GM12865 (cell line): ENCODE measurements around the gene UGT1A9.

Experiments used
- DNase-seq: peaks from one replicate; pipeline ENCODE4 v3.0.0; 2010; ENCODE audit warnings: low read depth
- H3K4me3 ChIP-seq: 2 replicates; pipeline ENCODE4 v1.5.1; 2011; ENCODE audit warnings: mild to moderate bottlenecking, low read depth, low read length, control low read depth
- TF ChIP-seq, protein P1 (sequence below): IDR thresholded peaks from 2 replicates; pipeline ENCODE4 v1.5.1; 2011; ENCODE audit warnings: low read length, control low read depth, low read depth, inconsistent platforms; ENCODE audit not compliant: insufficient read depth; ENCODE audit errors: missing control alignments

The UGT1A9 gene

DNA sequence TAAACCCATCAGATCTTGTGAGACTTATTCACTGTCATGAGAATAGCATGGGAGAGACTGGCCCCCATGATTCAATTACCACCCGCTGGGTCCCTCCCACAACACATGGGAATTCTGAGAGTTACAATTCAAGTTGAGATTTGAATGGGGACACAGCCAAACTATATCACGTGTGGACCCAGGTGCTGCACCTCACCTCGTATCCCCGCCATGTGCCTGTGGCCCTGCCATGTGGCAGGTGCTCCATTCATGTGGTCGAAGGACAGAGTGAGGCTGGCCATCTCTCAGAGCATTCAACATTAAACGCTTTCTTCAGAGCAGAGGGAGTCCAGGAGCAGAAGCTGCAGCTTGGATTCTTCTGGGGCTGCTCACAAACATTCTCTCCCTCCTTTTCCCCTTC is 138.7 kb downstream of the UGT1A9 start:
- DNase-seq, result no peak
- TF ChIP-seq, protein P1, sequence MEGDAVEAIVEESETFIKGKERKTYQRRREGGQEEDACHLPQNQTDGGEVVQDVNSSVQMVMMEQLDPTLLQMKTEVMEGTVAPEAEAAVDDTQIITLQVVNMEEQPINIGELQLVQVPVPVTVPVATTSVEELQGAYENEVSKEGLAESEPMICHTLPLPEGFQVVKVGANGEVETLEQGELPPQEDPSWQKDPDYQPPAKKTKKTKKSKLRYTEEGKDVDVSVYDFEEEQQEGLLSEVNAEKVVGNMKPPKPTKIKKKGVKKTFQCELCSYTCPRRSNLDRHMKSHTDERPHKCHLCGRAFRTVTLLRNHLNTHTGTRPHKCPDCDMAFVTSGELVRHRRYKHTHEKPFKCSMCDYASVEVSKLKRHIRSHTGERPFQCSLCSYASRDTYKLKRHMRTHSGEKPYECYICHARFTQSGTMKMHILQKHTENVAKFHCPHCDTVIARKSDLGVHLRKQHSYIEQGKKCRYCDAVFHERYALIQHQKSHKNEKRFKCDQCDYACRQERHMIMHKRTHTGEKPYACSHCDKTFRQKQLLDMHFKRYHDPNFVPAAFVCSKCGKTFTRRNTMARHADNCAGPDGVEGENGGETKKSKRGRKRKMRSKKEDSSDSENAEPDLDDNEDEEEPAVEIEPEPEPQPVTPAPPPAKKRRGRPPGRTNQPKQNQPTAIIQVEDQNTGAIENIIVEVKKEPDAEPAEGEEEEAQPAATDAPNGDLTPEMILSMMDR, result no peak

DNA sequence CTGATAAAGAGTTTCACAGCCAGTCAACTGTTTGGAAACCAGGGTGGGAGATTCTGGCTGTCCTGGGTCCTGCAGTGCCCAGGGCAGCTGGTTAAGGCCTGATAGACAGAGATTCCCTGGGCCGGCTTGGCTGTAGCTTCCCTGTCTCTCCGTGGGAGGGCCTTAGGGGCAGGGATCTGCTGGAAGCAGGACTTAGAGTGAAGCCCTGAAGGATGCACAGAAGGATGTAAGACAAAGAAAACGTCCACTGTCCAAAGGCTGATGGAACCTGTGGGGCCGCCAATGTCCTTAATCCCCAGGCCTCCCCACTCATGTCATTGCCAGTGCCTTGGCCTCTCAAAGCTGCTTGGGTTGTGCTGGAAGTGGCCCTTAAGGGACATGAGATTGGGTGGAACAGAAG is 139.4 kb downstream of the UGT1A9 start:
- no peak for DNase-seq
- no peak overlapping the region for H3K4me3 ChIP-seq
- TF ChIP-seq, protein P1, result no peak

More for the DNA sequence above, 138.7 kb downstream of the UGT1A9 start:
- H3K4me3 ChIP-seq, result no peak overlapping the region

DNA sequence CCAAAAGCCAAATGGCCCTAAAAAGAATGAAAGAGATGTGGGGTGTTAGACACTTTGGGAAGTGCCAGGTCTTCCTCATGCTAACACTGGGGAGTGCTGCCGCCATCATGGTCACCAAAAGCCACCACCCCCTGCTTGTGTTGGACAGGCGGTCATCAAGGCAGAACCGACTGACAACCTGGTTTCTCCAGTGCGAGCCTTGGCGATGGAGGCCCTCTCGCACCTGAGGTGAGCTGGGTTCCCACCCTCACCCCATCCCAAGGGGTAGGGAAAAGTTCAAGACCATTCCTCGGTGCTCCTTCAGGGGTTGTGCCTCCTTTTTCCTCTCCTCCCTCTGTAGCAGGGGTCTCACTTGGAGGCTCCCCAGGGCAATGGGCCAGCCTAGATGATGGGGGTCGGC is 140.0 kb downstream of the UGT1A9 start:
- no peak overlapping the region for H3K4me3 ChIP-seq
- DNase-seq, result no peak
- TF ChIP-seq, protein P1, result no peak

DNA sequence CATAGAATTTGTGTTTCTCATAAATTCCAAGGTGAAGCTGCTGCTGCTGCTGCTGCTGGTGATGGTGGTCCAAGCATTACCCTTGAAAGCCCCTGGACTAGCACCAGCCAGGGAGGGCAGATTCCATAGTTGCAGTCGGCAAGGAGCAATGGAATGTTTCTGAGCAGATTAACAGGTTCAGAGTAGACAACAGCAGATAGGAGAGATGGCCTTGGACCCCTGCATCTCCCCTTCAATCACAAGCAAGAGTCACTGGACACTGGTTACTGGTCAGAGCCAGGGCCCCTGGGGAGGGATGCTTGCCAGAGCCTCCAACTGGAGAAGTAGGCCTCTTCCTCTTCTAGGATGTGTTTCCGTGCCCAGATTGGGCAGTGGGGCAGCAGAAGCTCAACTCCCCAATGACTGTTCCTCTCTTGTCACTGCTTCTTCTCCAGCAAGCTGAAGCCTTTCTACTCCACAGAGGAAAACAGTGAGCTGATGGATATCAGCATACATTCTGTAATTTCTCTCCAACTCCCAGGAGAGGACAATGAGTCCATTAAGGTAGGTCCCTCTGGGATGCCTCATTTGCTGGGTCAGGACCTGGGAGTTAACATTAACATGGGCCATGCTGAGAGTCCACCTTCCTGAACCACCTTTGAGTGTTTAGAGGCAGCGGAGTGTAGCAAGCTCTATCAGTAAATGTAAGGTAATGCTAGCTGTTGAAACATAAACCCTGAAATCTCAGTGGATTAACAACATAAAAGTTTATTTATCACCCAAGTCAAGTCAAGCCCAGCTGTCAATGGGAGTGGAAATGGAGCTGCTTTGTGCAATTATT is 141.7 kb downstream of the UGT1A9 start:
- TF ChIP-seq, protein P1, result no peak
- DNase-seq, result no peak
- no peak overlapping the region for H3K4me3 ChIP-seq

DNA sequence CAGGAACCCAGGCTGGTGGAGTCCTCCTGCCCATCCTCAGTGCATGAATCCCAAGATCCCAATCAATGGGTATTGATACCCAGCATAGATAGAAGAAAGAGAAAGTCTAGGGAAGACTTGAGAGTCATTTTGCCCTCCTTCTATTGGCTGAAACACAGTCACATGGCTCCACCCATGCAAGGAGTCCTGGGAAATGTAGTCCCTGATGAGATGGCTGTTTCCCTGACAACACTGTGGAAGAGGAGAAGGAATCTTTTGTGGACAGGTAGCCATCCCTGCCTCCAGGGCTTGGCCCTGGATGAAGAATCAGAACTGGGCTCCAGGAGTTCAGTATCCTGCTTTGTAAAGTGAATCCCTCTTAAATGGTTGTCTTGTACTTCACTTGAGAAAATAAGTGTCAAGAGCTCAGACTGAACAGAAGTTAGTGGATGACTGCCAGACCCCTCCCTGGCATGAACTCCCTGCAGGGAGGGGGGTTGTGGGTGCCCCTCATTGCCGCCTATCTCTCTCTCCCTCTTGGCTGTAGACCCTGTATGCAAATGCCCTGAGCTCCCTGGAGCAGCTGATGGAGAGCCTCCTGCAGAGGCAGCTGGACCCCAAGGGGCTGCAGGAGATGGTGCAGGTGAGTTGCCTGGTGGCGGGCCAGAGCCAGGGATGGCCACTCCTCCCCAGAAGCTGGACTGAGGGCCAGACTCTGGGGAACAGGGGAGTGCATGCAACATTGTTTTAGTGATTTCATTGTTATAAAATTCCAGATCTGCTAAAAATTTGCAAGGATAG is 142.5 kb downstream of the UGT1A9 start:
- TF ChIP-seq, protein P1, result no peak
- DNase-seq, result no peak
- H3K4me3 ChIP-seq, result no peak overlapping the region

DNA sequence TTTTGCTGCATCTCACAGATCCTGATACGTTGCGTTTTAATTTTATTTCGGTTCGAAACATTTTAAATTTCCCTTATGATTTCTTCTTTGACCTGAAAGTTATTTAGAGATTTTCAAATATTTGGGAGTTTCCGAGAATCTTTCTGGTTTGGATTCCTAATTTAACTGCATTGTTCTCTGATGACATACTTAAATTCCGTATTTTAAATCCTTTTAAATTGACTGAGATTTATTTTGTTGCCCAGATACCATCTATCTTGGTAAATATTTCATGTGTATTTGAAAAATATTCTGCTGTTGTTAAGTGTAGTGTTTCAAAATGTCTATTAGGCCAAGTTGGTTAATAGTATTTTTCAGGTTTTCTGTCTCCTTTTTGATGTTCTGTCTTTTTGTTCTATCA is 144.2 kb downstream of the UGT1A9 start:
- no peak for DNase-seq
- TF ChIP-seq, protein P1, result no peak
- H3K4me3 ChIP-seq, result no peak overlapping the region

DNA sequence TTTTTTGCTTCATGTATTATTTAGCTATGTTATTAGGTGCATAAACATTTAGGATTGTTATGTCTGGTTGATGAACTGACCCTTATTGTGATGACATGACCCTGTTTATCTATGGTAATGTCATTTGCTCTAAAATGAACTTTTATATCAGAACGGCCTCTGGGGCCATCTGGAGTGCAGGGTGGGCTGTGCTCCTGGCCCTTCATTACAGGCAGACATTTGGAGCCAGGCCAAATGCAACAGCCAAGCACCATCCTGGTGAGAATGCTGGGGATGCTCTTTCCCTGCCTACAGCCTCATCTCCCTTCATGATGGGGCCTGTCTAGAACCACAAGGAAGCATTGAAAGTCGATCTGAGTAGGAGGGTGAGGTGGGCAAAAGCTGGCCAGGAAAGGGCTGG is 144.6 kb downstream of the UGT1A9 start:
- TF ChIP-seq, protein P1, result no peak
- H3K4me3 ChIP-seq, result no peak overlapping the region
- no peak for DNase-seq
